HEK293 (cell line): ENCODE results near the gene CFAP157.

Experiments used
- CTCF ChIA-PET: fragments of 350-600 bp; formaldehyde crosslinking; extraction: SDS; loops from one replicate; lab custom pipeline; 2021; ENCODE audit warnings: antibody characterized with exemption; lab: Yijun Ruan, JAX
- POLR2A ChIA-PET: fragments of 300-600 bp; formaldehyde crosslinking; extraction: SDS; loops from one replicate; lab custom pipeline; 2020; ENCODE audit warnings: antibody characterized with exemption, inconsistent platforms; lab: Yijun Ruan, JAX
- H3K27ac ChIP-seq: fragments of 200-500 bp; sonication (Bioruptor generic); 2 replicates; pipeline ENCODE4 v1.5.1; 2014; ENCODE audit warnings: low read depth, low read length, control low read depth, inconsistent platforms; ENCODE audit errors: extremely low read depth
- H3K36me3 ChIP-seq, 2 experiments: fragments of 200-500 bp in 1 of 2; sonication (Bioruptor generic) in 1 of 2; 1 replicate in 1 of 2; 2 replicates in 1 of 2; pipeline ENCODE4 v1.5.1; 2014 to 2017; ENCODE audit warnings: inconsistent platforms in 2 of 2, low read length in 2 of 2; ENCODE audit not compliant: control insufficient read depth in 2 of 2, insufficient read depth in 1 of 2
- H3K4me1 ChIP-seq: fragments of 200-500 bp; sonication (Bioruptor generic); 2 replicates; pipeline ENCODE4 v1.5.1; 2014; ENCODE audit warnings: mild to moderate bottlenecking, low read length, inconsistent platforms; ENCODE audit not compliant: control insufficient read depth, insufficient read depth
- H3K4me3 ChIP-seq: 2 replicates; pipeline ENCODE4 v1.5.1; 2011; ENCODE audit warnings: low read depth, mild to moderate bottlenecking, control low read depth, low read length, moderate library complexity
- H3K9me3 ChIP-seq: fragments of 200-500 bp; sonication (Bioruptor generic); 2 replicates; pipeline ENCODE4 v1.5.1; 2014; ENCODE audit warnings: low read depth, low read length, inconsistent platforms; ENCODE audit not compliant: control insufficient read depth, insufficient read depth
- EGR2 ChIP-seq: fragments of 450-650 bp; formaldehyde crosslinking; IDR thresholded peaks from 2 replicates; pipeline ENCODE4 v1.5.1; 2016; ENCODE audit warnings: low read depth, missing biosample characterization, missing genetic modification characterization
- SP2 ChIP-seq: fragments of 450-650 bp; formaldehyde crosslinking; IDR thresholded peaks from 2 replicates; pipeline ENCODE4 v1.5.1; 2016; ENCODE audit warnings: missing biosample characterization, missing genetic modification characterization
- TCF7L2 ChIP-seq: IDR thresholded peaks from 2 replicates; pipeline ENCODE4 v1.6.1; 2011; ENCODE audit warnings: low read depth, mild to moderate bottlenecking, inconsistent platforms, low read length, moderate library complexity, borderline replicate concordance
- ZFHX2 ChIP-seq: fragments of 450-650 bp; formaldehyde crosslinking; conservative IDR thresholded peaks from 2 replicates; pipeline ENCODE4 v1.5.1; 2016; ENCODE audit warnings: missing biosample characterization, missing genetic modification characterization
- ZIC2 ChIP-seq: fragments of 450-650 bp; formaldehyde crosslinking; IDR thresholded peaks from 2 replicates; pipeline ENCODE4 v1.5.1; 2016; ENCODE audit warnings: missing biosample characterization, missing genetic modification characterization
- ZNF132 ChIP-seq: fragments of 450-650 bp; formaldehyde crosslinking; IDR thresholded peaks from 2 replicates; pipeline ENCODE4 v1.5.1; 2017; ENCODE audit warnings: missing biosample characterization, missing genetic modification characterization, borderline replicate concordance
- ZNF501 ChIP-seq: fragments of 450-650 bp; formaldehyde crosslinking; IDR thresholded peaks from 2 replicates; pipeline ENCODE4 v1.5.1; 2016; ENCODE audit warnings: missing biosample characterization, missing genetic modification characterization
- ZNF623 ChIP-seq: fragments of 450-650 bp; formaldehyde crosslinking; IDR thresholded peaks from 2 replicates; pipeline ENCODE4 v1.5.1; 2016; ENCODE audit warnings: missing biosample characterization, missing genetic modification characterization
- TF ChIP-seq, protein P1 (sequence below): fragments of 450-650 bp; formaldehyde crosslinking; IDR thresholded peaks from 2 replicates; pipeline ENCODE4 v1.5.1; 2016; ENCODE audit warnings: missing biosample characterization, missing genetic modification characterization
- TF ChIP-seq, protein P2 (sequence below): fragments of 450-650 bp; formaldehyde crosslinking; IDR thresholded peaks from 2 replicates; pipeline ENCODE4 v1.5.1; 2016; ENCODE audit warnings: missing biosample characterization, missing genetic modification characterization

The CFAP157 gene

DNA sequence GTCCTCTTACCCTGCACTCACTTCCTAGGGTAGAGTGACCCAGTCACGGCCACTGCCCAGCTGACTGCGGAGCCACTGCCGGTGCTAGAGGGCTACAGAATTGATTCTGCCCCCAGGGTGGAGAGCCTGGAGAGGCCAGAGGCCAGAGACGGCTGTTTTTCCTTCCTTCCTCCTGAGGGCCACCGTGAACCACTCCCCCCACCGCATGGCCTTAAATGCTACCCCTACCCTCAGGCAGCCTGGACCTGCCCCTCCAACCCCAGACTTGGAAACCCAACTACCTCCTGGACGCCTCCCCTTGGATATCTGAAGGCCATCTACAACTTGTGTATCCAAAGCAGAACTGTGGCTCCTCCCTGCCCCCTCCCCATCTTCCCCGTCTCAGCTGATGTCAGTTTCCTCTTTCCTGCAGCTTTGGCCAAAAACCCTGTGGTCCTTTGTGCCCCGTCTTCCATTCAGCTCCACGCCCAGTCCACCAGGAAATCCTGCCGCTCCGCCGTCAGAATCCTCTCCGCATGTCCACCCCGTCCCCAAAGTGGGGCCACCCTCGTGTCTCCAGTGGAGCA, 55.4 kb downstream of the CFAP157 start (continued):
- TF ChIP-seq, protein P1, sequence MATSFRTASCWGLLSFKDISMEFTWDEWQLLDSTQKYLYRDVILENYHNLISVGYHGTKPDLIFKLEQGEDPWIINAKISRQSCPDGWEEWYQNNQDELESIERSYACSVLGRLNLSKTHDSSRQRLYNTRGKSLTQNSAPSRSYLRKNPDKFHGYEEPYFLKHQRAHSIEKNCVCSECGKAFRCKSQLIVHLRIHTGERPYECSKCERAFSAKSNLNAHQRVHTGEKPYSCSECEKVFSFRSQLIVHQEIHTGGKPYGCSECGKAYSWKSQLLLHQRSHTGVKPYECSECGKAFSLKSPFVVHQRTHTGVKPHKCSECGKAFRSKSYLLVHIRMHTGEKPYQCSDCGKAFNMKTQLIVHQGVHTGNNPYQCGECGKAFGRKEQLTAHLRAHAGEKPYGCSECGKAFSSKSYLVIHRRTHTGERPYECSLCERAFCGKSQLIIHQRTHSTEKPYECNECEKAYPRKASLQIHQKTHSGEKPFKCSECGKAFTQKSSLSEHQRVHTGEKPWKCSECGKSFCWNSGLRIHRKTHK (tag by site-specific recombination) = no peak

DNA sequence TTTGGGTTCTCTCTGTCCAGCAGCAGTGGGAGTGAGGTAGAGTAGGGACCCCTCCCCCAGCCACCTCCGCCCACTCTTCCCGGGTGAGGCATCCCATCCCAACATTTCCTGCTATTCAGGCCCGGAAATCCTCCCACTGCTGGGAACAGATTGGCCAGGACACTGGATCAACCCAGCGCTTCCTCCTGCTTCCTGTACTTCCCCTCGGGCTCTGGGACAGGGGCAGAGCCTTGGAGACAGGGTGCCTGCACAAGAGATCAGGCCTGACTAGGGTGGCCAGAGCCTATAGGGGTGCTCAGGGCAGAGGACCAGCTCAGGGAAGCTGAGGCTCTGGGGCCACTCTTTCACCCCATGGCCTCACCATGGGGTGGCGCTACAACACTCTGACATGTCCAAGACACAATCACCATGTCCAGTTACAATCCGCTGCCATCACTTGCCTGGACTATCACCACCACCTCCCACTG, 57.2 kb downstream of the CFAP157 start:
- no peaks in the 10 kb centered on the region for H3K4me1 ChIP-seq
- TF ChIP-seq ZNF501 (tag by site-specific recombination) (no peak), SP2 (peak; percentile 14; the same call in 1 of the 2 replicates), ZIC2 (tag by site-specific recombination) (no peak), ZFHX2 (tag by site-specific recombination) (peak; percentile 59), EGR2 (tag by site-specific recombination) (peak; percentile 53; the same call in 1 of the 2 replicates), TCF7L2 (no peak), ZNF132 (tag by site-specific recombination) (no peak)
- ChIA-PET POLR2A (interaction anchor here (0.9 kb wide), 1 partner anchor 29 kb away, joined by 3 read pairs; no protein-coding TSS in a partner anchor), CTCF (interaction anchor here (0.6 to 2.3 kb wide), 16 partner anchors 17 to 333 kb away, joined by 3 to 12 read pairs (median 4); partner anchors contain the start of genes CDK9 and TOR2A)
- H3K27ac ChIP-seq = no peak overlapping the region
- no peak overlapping the region for H3K4me3 ChIP-seq
- H3K36me3 ChIP-seq = no peaks in the 10 kb centered on the region
- H3K9me3 ChIP-seq = no peaks in the 10 kb centered on the region

DNA sequence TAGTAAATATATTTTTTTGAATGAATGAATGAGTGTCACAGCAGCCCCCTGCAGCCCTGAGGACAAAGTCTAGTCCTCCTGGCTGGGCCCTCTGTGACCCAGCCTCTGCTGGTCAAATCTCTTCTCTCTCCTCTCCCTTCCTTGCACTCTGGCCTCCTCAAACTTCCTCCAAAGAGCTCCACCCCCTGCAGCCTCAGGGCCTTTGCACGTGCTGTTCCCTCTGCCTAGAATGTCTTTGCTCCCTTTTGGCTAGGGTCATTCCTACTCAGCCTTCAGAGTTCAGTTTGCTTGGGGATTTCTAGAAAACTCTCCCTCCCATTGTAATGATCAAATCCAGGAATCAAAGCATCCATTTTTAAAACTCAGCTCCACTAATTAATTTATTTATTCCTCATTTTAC, 58.6 kb downstream of the CFAP157 start:
- POLR2A ChIA-PET = no interaction called here
- CTCF ChIA-PET = interaction anchor here (0.5 to 2.4 kb wide), 6 partner anchors 19 to 175 kb away, joined by 3 to 13 read pairs (median 5); partner anchors contain the start of gene TOR2A
- Histone ChIP-seq H3K4me1 (no peaks in the 10 kb centered on the region), H3K4me3 (no peak overlapping the region), H3K9me3 (no peaks in the 10 kb centered on the region), H3K27ac (no peak overlapping the region), H3K36me3 (no peaks in the 10 kb centered on the region)
- peak; percentile 97 for TF ChIP-seq ZNF623
- TF ChIP-seq, protein P2, sequence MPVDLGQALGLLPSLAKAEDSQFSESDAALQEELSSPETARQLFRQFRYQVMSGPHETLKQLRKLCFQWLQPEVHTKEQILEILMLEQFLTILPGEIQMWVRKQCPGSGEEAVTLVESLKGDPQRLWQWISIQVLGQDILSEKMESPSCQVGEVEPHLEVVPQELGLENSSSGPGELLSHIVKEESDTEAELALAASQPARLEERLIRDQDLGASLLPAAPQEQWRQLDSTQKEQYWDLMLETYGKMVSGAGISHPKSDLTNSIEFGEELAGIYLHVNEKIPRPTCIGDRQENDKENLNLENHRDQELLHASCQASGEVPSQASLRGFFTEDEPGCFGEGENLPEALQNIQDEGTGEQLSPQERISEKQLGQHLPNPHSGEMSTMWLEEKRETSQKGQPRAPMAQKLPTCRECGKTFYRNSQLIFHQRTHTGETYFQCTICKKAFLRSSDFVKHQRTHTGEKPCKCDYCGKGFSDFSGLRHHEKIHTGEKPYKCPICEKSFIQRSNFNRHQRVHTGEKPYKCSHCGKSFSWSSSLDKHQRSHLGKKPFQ (tag by site-specific recombination) = no peak
- TF ChIP-seq, all 188 proteins: peak for 1
